ENCODE measurements around the gene RBM4. TPM values are rescaled to one million over a fixed set of nuclear protein-coding genes. Genes with fewer than 3 reads are reported as not detected.

Gene RBM4
- total and polyA plus RNA-seq, 2 of the 13 experiments (the other 11 are each of a cell fraction or from before 2014, with no cell fraction given): 126 to 136 TPM

GRCh38 chr11:66600219-66600618, 38.3 kb upstream of the RBM4 start (continued):
- TF ChIP-seq, protein P1, sequence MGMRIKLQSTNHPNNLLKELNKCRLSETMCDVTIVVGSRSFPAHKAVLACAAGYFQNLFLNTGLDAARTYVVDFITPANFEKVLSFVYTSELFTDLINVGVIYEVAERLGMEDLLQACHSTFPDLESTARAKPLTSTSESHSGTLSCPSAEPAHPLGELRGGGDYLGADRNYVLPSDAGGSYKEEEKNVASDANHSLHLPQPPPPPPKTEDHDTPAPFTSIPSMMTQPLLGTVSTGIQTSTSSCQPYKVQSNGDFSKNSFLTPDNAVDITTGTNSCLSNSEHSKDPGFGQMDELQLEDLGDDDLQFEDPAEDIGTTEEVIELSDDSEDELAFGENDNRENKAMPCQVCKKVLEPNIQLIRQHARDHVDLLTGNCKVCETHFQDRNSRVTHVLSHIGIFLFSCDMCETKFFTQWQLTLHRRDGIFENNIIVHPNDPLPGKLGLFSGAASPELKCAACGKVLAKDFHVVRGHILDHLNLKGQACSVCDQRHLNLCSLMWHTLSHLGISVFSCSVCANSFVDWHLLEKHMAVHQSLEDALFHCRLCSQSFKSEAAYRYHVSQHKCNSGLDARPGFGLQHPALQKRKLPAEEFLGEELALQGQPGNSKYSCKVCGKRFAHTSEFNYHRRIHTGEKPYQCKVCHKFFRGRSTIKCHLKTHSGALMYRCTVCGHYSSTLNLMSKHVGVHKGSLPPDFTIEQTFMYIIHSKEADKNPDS (CRISPR knock-in tag; IDR thresholded peaks at IDR 0.05): no peak
- no peak for TF ChIP-seq CCAR2 (optimal IDR thresholded peaks at IDR 0.05; ENCODE audit: low read depth, low read length)

DNA sequence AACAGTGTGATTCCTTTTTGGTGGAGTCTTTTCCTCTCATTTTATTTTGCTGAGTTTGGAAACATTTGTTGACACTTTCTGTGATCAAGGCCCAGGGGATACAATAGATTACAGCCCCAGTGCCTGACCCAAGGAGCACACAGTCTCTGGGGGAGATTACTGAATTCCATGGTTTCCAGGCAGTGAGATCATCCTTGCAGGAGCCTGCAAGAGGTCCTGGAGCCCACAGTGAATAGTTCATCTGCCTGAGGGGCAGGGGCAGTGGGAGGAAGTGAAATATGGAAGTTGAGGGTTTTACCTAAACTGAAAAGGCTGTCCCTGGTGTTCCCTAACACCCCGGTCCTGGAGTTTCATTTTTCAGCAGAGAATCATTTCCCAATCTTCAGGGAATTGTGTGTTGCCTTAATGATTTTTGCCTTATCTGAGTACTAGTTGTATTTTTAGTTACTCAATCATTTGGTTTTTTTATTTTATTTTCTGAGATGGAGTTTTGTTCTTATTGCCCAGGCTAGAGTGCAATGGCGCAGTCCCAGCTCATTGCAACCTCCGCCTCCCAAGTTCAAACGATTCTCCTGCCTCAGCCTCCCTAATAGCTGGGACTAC, 37.8 kb upstream of the RBM4 start:
- no peak overlapping the region for H3K27ac ChIP-seq (ENCODE audit: extremely low read length, insufficient read depth, low read length)
- no peak overlapping the region for H2AFZ ChIP-seq (ENCODE audit: low read length)
- H3K9ac ChIP-seq (ENCODE audit: insufficient read depth, low read depth, low read length): no peak overlapping the region
- H3K4me2 ChIP-seq (ENCODE audit: low read depth, low read length): no peak overlapping the region
- 96% methylated on average over 4 of the region's 4 CpGs for WGBS (ENCODE audit: low lambda C conversion rate)
- ATAC-seq (no peak), FAIRE-seq (no peak), DNase-seq (ENCODE audit: low spot score) (no peak)
- H3K4me3 ChIP-seq (replicated peaks in 1 of 3; ENCODE audit: insufficient read depth in 1 of 3, low read depth in 2 of 3, low read length in 3 of 3): no peak overlapping the region
- H3K79me2 ChIP-seq (ENCODE audit: insufficient read depth, low read length): no peaks in the 10 kb centered on the region
- peaks cover 13% of the 10 kb centered on the region for H3K4me1 ChIP-seq (ENCODE audit: insufficient read depth, low read length)
- no peaks in the 10 kb centered on the region for H4K20me1 ChIP-seq (ENCODE audit: insufficient read depth, low read length)
- no TSS peak for BruUV-seq (replicated peaks)
- H3K9me3 ChIP-seq (ENCODE audit: low read length): no peaks in the 10 kb centered on the region
- ChIA-PET POLR2A (no interaction called here), CTCF (ENCODE audit: low intra/inter-chr PET ratio, low total read pairs) (no interaction called here)
- H3K36me3 ChIP-seq (replicated peaks in 1 of 2; ENCODE audit: control insufficient read depth in 1 of 2, insufficient read depth in 2 of 2, low read length in 2 of 2): peaks cover 11 to 41% of the 10 kb centered on the region in 2 experiments
- H3K27me3 ChIP-seq (ENCODE audit: control insufficient read depth in 1 of 2, insufficient read depth in 2 of 2, low read length in 2 of 2): no peaks in the 10 kb centered on the region
- intact Hi-C loops (cut with micrococcal nuclease; ENCODE audit: unreplicated experiment) (no loop called here), in situ Hi-C loops (cut with HindIII; ENCODE audit: extremely low pct_ligation_motif_present, low pct_unique_long_range_greater_than_20kb) (no loop called here)
- TF ChIP-seq ZBTB37 (CRISPR knock-in tag; IDR thresholded peaks at IDR 0.05) (no peak), GATAD2A (CRISPR knock-in tag; IDR thresholded peaks at IDR 0.05) (no peak), ZNF12 (CRISPR knock-in tag; IDR thresholded peaks at IDR 0.05) (no peak), GATA4 (IDR thresholded peaks at IDR 0.05; ENCODE audit: borderline replicate concordance, low read depth) (no peak)
- TF ChIP-seq, protein P2, sequence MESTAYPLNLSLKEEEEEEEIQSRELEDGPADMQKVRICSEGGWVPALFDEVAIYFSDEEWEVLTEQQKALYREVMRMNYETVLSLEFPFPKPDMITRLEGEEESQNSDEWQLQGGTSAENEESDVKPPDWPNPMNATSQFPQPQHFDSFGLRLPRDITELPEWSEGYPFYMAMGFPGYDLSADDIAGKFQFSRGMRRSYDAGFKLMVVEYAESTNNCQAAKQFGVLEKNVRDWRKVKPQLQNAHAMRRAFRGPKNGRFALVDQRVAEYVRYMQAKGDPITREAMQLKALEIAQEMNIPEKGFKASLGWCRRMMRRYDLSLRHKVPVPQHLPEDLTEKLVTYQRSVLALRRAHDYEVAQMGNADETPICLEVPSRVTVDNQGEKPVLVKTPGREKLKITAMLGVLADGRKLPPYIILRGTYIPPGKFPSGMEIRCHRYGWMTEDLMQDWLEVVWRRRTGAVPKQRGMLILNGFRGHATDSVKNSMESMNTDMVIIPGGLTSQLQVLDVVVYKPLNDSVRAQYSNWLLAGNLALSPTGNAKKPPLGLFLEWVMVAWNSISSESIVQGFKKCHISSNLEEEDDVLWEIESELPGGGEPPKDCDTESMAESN (CRISPR knock-in tag; conservative IDR thresholded peaks at IDR 0.05): no peak
- TF ChIP-seq, protein P3, sequence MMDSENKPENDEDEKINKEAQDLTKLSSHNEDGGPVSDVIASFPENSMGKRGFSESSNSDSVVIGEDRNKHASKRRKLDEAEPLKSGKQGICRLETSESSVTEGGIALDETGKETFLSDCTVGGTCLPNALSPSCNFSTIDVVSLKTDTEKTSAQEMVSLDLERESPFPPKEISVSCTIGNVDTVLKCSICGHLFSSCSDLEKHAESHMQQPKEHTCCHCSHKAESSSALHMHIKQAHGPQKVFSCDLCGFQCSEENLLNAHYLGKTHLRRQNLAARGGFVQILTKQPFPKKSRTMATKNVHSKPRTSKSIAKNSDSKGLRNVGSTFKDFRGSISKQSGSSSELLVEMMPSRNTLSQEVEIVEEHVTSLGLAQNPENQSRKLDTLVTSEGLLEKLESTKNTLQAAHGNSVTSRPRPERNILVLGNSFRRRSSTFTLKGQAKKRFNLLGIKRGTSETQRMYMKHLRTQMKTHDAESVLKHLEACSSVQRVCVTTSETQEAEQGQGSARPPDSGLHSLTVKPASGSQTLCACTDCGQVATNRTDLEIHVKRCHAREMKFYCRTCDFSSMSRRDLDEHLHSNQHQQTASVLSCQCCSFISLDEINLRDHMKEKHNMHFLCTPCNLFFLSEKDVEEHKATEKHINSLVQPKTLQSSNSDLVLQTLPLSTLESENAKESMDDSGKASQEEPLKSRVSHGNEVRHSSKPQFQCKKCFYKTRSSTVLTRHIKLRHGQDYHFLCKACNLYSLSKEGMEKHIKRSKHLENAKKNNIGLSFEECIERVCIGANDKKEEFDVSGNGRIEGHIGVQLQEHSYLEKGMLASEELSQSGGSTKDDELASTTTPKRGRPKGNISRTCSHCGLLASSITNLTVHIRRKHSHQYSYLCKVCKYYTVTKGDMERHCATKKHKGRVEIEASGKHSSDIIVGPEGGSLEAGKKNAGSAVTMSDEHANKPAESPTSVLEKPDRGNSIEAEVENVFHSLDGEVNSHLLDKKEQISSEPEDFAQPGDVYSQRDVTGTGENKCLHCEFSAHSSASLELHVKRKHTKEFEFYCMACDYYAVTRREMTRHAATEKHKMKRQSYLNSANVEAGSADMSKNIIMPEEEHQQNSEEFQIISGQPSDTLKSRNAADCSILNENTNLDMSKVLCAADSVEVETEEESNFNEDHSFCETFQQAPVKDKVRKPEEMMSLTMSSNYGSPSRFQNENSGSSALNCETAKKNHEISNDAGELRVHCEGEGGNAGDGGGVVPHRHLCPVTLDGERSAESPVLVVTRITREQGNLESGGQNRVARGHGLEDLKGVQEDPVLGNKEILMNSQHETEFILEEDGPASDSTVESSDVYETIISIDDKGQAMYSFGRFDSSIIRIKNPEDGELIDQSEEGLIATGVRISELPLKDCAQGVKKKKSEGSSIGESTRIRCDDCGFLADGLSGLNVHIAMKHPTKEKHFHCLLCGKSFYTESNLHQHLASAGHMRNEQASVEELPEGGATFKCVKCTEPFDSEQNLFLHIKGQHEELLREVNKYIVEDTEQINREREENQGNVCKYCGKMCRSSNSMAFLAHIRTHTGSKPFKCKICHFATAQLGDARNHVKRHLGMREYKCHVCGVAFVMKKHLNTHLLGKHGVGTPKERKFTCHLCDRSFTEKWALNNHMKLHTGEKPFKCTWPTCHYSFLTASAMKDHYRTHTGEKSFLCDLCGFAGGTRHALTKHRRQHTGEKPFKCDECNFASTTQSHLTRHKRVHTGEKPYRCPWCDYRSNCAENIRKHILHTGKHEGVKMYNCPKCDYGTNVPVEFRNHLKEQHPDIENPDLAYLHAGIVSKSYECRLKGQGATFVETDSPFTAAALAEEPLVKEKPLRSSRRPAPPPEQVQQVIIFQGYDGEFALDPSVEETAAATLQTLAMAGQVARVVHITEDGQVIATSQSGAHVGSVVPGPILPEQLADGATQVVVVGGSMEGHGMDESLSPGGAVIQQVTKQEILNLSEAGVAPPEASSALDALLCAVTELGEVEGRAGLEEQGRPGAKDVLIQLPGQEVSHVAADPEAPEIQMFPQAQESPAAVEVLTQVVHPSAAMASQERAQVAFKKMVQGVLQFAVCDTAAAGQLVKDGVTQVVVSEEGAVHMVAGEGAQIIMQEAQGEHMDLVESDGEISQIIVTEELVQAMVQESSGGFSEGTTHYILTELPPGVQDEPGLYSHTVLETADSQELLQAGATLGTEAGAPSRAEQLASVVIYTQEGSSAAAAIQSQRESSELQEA (CRISPR knock-in tag; IDR thresholded peaks at IDR 0.05; ENCODE audit: not compliant biosample characterization): no peak

Data from HepG2 (cell line).